OCI-LY3 (cell line): ENCODE results near the gene ST6GAL2.

ENCODE experiments used
- EZH2phosphoT487 ChIP-seq: fragments of 200-600 bp; shearing (Covaris generic); IDR thresholded peaks from 2 replicates; pipeline ENCODE4 v1.6.1; 2018; ENCODE audit warnings: antibody characterized with exemption, mixed run types, low read depth
- TF ChIP-seq, protein P1 (sequence below): fragments of 200-600, 300-600 bp; sonication (generic); IDR thresholded peaks from 2 replicates; pipeline ENCODE4 v1.5.1; 2014; ENCODE audit warnings: antibody characterized with exemption, low read length, low read depth

DNA sequence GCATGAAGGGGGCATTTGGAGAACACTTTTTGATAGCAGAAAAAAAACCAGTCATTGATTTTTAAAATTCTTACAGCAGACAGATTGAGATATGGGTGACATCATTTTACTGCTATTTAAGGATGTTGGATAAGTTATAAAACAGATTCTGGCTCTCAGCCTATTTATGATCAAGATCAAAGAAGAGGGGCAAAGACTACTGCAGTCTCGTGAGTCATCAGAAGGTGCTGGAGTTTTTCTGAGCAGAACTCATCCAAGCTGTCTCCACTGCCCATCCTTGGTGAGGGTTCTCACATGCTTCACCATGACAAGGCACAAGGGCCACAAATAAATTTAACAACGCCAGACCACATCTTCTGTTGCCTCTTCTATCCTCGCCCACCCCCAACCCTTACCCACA, 58.8 kb downstream of the ST6GAL2 start:
- TF ChIP-seq, protein P1, sequence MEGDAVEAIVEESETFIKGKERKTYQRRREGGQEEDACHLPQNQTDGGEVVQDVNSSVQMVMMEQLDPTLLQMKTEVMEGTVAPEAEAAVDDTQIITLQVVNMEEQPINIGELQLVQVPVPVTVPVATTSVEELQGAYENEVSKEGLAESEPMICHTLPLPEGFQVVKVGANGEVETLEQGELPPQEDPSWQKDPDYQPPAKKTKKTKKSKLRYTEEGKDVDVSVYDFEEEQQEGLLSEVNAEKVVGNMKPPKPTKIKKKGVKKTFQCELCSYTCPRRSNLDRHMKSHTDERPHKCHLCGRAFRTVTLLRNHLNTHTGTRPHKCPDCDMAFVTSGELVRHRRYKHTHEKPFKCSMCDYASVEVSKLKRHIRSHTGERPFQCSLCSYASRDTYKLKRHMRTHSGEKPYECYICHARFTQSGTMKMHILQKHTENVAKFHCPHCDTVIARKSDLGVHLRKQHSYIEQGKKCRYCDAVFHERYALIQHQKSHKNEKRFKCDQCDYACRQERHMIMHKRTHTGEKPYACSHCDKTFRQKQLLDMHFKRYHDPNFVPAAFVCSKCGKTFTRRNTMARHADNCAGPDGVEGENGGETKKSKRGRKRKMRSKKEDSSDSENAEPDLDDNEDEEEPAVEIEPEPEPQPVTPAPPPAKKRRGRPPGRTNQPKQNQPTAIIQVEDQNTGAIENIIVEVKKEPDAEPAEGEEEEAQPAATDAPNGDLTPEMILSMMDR, result no peak
- TF ChIP-seq EZH2phosphoT487, result no peak
